Colon (tissue), 2 donors: Measurements from ENCODE around the gene FMOD.

Source experiments
- FAIRE-seq: peaks from 2 replicates; lab custom pipeline; 2012; peaks lifted over from hg19 to GRCh38; lab: Jason Lieb, UNC
- donor health status: control.
- donor health status: control.

The FMOD gene

GRCh38 chr1:203351037-203351625 is at the start of gene FMOD:
FMOD (minus strand) TSS chr1:203351122; CDS start chr1:203348270, 2,852 bp downstream.
- FAIRE-seq: no peak

- FAIRE-seq: no peak
Measured at GRCh38 chr1:203396595-203397194, 45.8 kb upstream of the FMOD start.

GRCh38 chr1:203395751-203396150 is 44.8 kb upstream of the FMOD start:
- FAIRE-seq: no peak

GRCh38 chr1:203390298-203390697 is 39.4 kb upstream of the FMOD start:
- FAIRE-seq: no peak

GRCh38 chr1:203388683-203389082 is 37.8 kb upstream of the FMOD start:
- FAIRE-seq: no peak

GRCh38 chr1:203382026-203382425 is 31.1 kb upstream of the FMOD start:
- FAIRE-seq: no peak

- no peak for FAIRE-seq
Measured at GRCh38 chr1:203381151-203381751, 30.3 kb upstream of the FMOD start.

GRCh38 chr1:203380420-203381150 is 29.7 kb upstream of the FMOD start:
- no peak for FAIRE-seq

- FAIRE-seq: no peak
Measured at GRCh38 chr1:203379825-203380224, 28.9 kb upstream of the FMOD start.

- no peak for FAIRE-seq
Measured at GRCh38 chr1:203378556-203379245, 27.8 kb upstream of the FMOD start.

GRCh38 chr1:203373991-203374390 is 23.1 kb upstream of the FMOD start:
- FAIRE-seq: no peak

GRCh38 chr1:203373002-203373401 is 22.1 kb upstream of the FMOD start:
- no peak for FAIRE-seq

GRCh38 chr1:203371288-203371687 is 20.4 kb upstream of the FMOD start:
- no peak for FAIRE-seq

- no peak for FAIRE-seq
Measured at GRCh38 chr1:203369666-203370065, 18.7 kb upstream of the FMOD start.

GRCh38 chr1:203368624-203369451 is 17.9 kb upstream of the FMOD start:
- no peak for FAIRE-seq

GRCh38 chr1:203367057-203367456 is 16.1 kb upstream of the FMOD start:
- no peak for FAIRE-seq

- no peak for FAIRE-seq
Measured at GRCh38 chr1:203366476-203366875, 15.6 kb upstream of the FMOD start.

- no peak for FAIRE-seq
Measured at GRCh38 chr1:203364806-203365205, 13.9 kb upstream of the FMOD start.

- FAIRE-seq: no peak
Measured at GRCh38 chr1:203364094-203364801, 13.3 kb upstream of the FMOD start.

- no peak for FAIRE-seq
Measured at GRCh38 chr1:203362720-203363025, 11.8 kb upstream of the FMOD start.
